Stimulated activated CD4-positive, alpha-beta T cell treated with anti-CD3 and anti-CD28 coated beads, Interleukin-2, amount 100 ng/mL, for 48 hours (primary cell): ENCODE measurements around the gene CYP8B1.

Experiments used
- DNase-seq, 2 donors: peaks; one replicate each; pipeline ENCODE4 v3.0.0-alpha.2; 2020

Gene CYP8B1

GRCh38 chr3:42851228-42851834 lies 24.3 kb downstream of the CYP8B1 start:
- no peak for DNase-seq

- DNase-seq, result no peak
Measured at GRCh38 chr3:42850263-42850662, 25.4 kb downstream of the CYP8B1 start.

GRCh38 chr3:42849017-42849416 lies 26.7 kb downstream of the CYP8B1 start:
- DNase-seq, result no peak

GRCh38 chr3:42847731-42848130 lies 27.9 kb downstream of the CYP8B1 start:
- no peak for DNase-seq

GRCh38 chr3:42846685-42847522 lies 28.8 kb downstream of the CYP8B1 start:
- peak in 1 of 2 donors; percentile 3 for DNase-seq

- no peak for DNase-seq
Measured at GRCh38 chr3:42844815-42845214, 30.9 kb downstream of the CYP8B1 start.

GRCh38 chr3:42844412-42844713 lies 31.3 kb downstream of the CYP8B1 start:
- no peak for DNase-seq

GRCh38 chr3:42843713-42844411 lies 31.8 kb downstream of the CYP8B1 start:
- DNase-seq, result no peak

GRCh38 chr3:42841332-42841731 lies 34.3 kb downstream of the CYP8B1 start:
- no peak for DNase-seq

GRCh38 chr3:42839616-42840015 lies 36.1 kb downstream of the CYP8B1 start:
- peak in 1 of 2 donors; percentile 7 for DNase-seq

GRCh38 chr3:42838571-42838970 lies 37.1 kb downstream of the CYP8B1 start:
- no peak for DNase-seq

- DNase-seq, result no peak
Measured at GRCh38 chr3:42836150-42837123, 39.2 kb downstream of the CYP8B1 start.

GRCh38 chr3:42831321-42831713 lies 44.4 kb downstream of the CYP8B1 start:
- DNase-seq, result peak; percentile 83 to 87

- no peak for DNase-seq
Measured at GRCh38 chr3:42830437-42831320, 45.0 kb downstream of the CYP8B1 start.

GRCh38 chr3:42829628-42830436 lies 45.8 kb downstream of the CYP8B1 start:
- no peak for DNase-seq

- DNase-seq, result no peak
Measured at GRCh38 chr3:42829083-42829627, 46.5 kb downstream of the CYP8B1 start.

- DNase-seq, result no peak
Measured at GRCh38 chr3:42827654-42828053, 48.0 kb downstream of the CYP8B1 start.

- no peak for DNase-seq
Measured at GRCh38 chr3:42827023-42827422, 48.7 kb downstream of the CYP8B1 start.

GRCh38 chr3:42826141-42826540 lies 49.5 kb downstream of the CYP8B1 start:
- no peak for DNase-seq

- no peak for DNase-seq
Measured at GRCh38 chr3:42823351-42823750, 52.3 kb downstream of the CYP8B1 start.

- DNase-seq, result no peak
Measured at GRCh38 chr3:42822828-42823227, 52.9 kb downstream of the CYP8B1 start.
